ENCODE measurements around the gene MPZL1.

The MPZL1 gene

DNA sequence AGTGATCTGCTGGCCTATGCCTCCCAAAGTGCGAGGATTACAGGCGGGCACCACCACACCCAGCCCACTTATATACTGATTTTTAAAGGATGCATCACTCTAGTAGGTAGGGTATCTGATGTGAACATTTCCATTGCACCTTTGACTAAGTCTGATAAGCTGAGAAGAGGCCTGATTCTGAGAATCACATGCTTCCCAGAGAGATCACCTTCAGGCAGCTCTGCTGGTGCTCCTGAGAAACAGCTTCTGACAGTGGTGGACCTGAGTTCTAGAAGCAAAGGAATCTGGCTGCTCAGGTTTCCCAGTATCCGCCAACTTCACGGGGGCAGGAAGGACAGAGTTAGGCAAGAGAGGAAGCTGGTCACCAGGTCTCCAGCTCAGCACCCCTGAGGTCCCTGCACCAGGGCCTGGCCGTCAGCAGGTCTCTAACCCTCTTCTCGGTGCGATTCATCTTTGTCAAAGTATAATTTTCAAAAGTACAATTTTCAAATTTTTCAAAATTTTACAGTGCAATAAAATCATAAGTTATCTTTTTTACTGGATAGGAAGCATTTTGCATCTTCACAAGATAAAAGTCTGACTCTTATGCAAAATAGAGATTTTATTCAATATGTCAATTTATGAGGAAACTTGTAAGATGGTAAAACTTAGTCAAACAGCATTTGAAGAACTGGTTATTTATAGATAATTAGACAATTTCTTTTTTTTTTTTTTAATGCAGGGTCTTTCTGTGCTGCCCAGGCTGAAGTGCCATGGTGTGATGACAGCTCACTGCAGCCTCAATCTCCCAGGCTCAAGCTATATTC is 25.8 kb upstream of the MPZL1 start:
- no peak for DNase-seq

- no peak for DNase-seq
Measured at GRCh38 chr1:167697667-167698141, 24.1 kb upstream of the MPZL1 start.

DNA sequence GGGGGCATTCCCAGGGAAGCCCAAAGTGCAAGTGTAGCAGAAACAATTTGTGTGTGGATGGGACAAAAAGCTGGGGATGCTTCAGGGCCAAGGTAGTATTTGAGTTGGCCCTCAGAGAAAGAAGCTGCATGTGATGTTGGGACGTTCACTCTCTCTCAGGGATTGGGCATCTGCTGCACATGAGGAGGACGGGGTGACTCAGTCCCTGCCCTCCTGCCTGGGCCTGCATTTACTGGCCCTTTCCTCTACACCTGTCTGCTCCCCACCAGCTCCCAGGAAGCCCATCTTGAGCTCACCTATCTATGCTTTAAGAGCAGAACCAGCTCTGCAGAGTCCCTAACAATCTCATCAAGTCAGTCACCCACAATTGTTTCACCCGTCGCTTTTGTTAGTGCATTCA is 23.5 kb upstream of the MPZL1 start:
- no peak for DNase-seq

DNA sequence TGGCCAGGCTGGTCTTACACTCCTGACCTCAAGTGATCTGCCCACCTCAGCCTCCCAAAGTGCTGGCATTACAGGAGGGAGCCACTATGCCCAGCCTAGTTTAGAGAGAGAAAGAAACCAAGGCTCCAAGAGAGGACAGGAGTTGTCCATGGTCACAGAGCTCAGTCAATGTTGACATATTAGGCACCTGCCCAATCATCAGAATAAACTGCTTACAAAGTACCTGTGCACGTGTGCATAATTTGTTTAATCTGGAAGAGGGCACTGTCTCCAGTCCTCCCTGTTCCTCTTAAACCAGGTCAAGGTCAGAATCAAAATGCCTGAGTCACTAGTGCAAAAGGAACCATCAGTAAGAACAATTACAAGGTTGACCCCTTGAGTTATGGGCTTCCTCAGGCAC is 20.3 kb upstream of the MPZL1 start:
- DNase-seq: no peak

- no peak for DNase-seq
Measured at GRCh38 chr1:167703557-167703956, 18.2 kb upstream of the MPZL1 start.

- DNase-seq: no peak
Measured at GRCh38 chr1:167704715-167705114, 17.1 kb upstream of the MPZL1 start.

DNA sequence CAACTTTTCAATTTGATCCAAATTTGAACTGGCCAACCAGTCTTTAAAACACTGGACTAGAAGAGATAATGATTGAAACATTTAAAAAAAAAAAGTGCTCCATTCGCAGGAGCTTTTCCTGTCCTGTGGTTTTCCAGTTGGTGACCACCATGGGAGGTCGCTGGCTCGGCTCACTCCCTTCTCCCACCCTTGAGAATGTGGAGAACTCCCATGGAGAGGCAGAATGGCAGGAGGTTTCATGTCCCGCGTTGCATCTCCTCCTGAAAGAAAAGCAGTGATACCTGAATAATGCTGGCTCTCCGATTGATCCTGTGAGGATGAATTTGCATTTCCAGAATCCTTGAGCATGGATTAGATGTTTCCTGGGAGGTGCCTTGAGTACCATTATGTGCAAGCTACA is 16.5 kb upstream of the MPZL1 start:
- no peak for DNase-seq

DNA sequence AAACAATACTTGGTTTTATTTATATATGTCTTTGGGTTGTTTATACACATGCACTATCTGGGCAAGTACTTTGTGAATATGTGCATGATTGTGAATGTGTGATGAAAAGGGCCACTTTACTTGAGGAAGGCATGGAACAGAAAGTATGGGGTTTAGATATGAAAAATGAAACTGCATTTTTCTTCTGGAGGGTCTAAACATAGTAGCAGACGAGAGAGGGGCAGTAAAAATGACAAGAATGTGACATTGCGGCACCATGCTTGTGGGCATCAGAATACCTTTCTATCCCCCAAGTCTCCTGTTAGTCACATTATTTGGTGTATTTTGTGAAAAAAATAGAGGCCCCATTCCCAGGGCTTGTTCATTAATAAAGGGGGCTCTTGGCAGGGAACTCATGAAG is 15.4 kb upstream of the MPZL1 start:
- no peak for DNase-seq

GRCh38 chr1:167706931-167707877 is 14.6 kb upstream of the MPZL1 start:
- no peak for DNase-seq

GRCh38 chr1:167707942-167708341 is 13.8 kb upstream of the MPZL1 start:
- no peak for DNase-seq

GRCh38 chr1:167708940-167709389 is 12.8 kb upstream of the MPZL1 start:
- DNase-seq: no peak

GRCh38 chr1:167710836-167711235 is 10.9 kb upstream of the MPZL1 start:
- no peak for DNase-seq

DNA sequence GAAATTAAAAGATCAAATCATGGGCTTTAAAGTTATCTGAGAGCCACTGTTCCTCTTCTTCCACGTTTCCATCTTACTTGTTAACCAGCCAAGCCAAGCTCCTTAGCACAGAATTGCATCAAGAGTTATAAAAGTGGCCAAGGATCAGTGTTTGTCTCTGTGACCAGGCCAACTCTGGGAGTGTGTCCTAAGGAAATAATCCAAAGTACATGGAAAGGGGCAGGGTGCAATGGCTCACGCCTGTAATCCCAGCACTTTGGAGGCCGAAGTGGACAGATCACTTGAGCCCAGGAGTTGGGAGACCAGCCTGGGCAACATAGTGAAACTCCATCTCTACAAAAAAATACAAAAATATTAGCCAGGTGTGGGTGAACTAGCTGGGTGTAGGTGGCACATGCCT is 10.0 kb upstream of the MPZL1 start:
- DNase-seq: no peak

GRCh38 chr1:167713330-167714081 is 8.3 kb upstream of the MPZL1 start:
- DNase-seq: peak; percentile 19

GRCh38 chr1:167714098-167714438 is 7.7 kb upstream of the MPZL1 start:
- DNase-seq: no peak

DNA sequence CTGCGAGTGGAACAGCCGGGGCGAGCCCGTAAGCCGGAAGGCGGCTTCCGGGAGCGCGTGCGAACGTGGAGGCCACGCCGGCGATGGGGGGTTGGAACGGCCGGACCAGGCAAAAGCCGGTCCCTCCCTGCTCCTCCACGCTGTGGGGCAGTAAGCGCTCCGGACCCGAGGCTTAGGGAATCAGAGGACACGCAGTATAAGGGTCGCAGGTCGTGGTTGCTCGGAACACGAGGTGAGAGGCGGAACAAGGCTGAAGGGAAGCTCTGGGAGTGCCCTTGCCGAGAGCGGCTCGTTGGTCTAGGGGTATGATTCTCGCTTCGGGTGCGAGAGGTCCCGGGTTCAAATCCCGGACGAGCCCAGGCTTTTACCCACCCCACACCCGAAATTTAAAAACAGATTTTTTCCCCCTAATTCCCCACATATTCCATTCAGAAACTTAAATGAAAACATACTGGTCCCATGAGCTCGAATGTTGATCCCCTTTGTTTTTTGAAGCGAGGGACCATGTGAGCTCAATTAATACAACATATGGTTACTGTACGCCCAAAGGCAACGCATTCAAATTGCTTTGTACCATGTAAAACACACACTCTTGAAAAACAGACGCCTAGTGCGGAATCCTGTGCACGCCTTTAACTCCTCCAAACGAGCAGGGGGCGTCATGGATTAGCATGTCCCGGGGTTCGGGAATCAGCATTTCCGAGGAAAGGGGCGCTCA is 7.2 kb upstream of the MPZL1 start:
- DNase-seq: peak; percentile 94

GRCh38 chr1:167715157-167715999 is 6.4 kb upstream of the MPZL1 start:
- peak; percentile 82 for DNase-seq

DNA sequence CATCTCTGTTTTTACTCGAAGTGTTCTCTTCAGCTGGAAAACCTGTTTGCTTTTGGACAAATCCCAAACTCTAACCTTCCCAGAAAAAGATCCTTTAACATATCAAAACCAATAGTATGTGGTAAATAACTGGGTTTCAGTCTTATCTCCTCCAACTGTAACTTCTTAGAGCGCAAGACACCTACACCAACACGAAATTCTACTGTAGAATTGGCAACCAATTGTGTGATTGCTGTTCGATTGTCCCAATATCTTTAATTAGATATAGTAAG is 5.8 kb upstream of the MPZL1 start:
- DNase-seq: no peak

GRCh38 chr1:167717351-167717750 is 4.4 kb upstream of the MPZL1 start:
- DNase-seq: no peak

- DNase-seq: no peak
Measured at GRCh38 chr1:167718914-167719691, 2.7 kb upstream of the MPZL1 start.
